T-helper 1 cell treated with Interleukin-12 subunit alpha and Interleukin-12 subunit beta and Interleukin-4 antibody, amounts not matched to agents 30 μg/mL and 1 μg/mL, for 36 hours (primary cell): Measurements from ENCODE around the gene ZNF22.
A peak's percentile ranks its signal among the peaks of the same experiment; 100 is the strongest.

Experiments
- H3K27ac Mint-ChIP-seq: one replicate; pipeline ENCODE4 v1.8.0; 2021; ENCODE audit warnings: mild to moderate bottlenecking, mixed read lengths
- H3K27me3 Mint-ChIP-seq: one replicate; pipeline ENCODE4 v1.8.0; 2021; ENCODE audit warnings: low read depth, mixed read lengths
- H3K36me3 Mint-ChIP-seq: one replicate; pipeline ENCODE4 v1.8.0; 2021; ENCODE audit warnings: low read depth, mixed read lengths
- H3K4me1 Mint-ChIP-seq: one replicate; pipeline ENCODE4 v1.8.0; 2021; ENCODE audit warnings: low read depth, mixed read lengths
- H3K4me3 Mint-ChIP-seq: one replicate; pipeline ENCODE4 v1.8.0; 2021; ENCODE audit warnings: mild to moderate bottlenecking, moderate library complexity, mixed read lengths
- H3K9me3 Mint-ChIP-seq: one replicate; pipeline ENCODE4 v1.8.0; 2021; ENCODE audit warnings: mixed read lengths

Gene ZNF22

GRCh38 chr10:44988957-44989585, 11.7 kb upstream of the ZNF22 start:
- Mint-ChIP-seq H3K4me1 (peaks cover 4% of the 10 kb centered on the region), H3K9me3 (no peaks in the 10 kb centered on the region), H3K27me3 (peaks cover 16% of the 10 kb centered on the region), H3K4me3 (no peak overlapping the region), H3K36me3 (no peaks in the 10 kb centered on the region), H3K27ac (no peak overlapping the region)

GRCh38 chr10:44989597-44990301, 11.0 kb upstream of the ZNF22 start:
- Mint-ChIP-seq H3K36me3 (no peaks in the 10 kb centered on the region), H3K27me3 (peaks cover 16% of the 10 kb centered on the region), H3K4me1 (peaks cover 5% of the 10 kb centered on the region), H3K9me3 (no peaks in the 10 kb centered on the region), H3K4me3 (no peak overlapping the region), H3K27ac (no peak overlapping the region)

GRCh38 chr10:44990302-44990655, 10.4 kb upstream of the ZNF22 start:
- H3K36me3 Mint-ChIP-seq: no peaks in the 10 kb centered on the region
- no peak overlapping the region for H3K4me3 Mint-ChIP-seq
- peaks cover 14% of the 10 kb centered on the region for H3K27me3 Mint-ChIP-seq
- no peak overlapping the region for H3K27ac Mint-ChIP-seq
- H3K9me3 Mint-ChIP-seq: no peaks in the 10 kb centered on the region
- H3K4me1 Mint-ChIP-seq: peaks cover 10% of the 10 kb centered on the region

- H3K4me1 Mint-ChIP-seq: peaks cover 17% of the 10 kb centered on the region
- H3K4me3 Mint-ChIP-seq: no peak overlapping the region
- H3K36me3 Mint-ChIP-seq: no peaks in the 10 kb centered on the region
- no peaks in the 10 kb centered on the region for H3K9me3 Mint-ChIP-seq
- peaks cover 12% of the 10 kb centered on the region for H3K27me3 Mint-ChIP-seq
- no peak overlapping the region for H3K27ac Mint-ChIP-seq
Measured at GRCh38 chr10:44990965-44991364, 9.8 kb upstream of the ZNF22 start.

GRCh38 chr10:44991571-44991970, 9.2 kb upstream of the ZNF22 start:
- Mint-ChIP-seq H3K27ac (no peak overlapping the region), H3K4me1 (peaks cover 19% of the 10 kb centered on the region), H3K27me3 (peaks cover 12% of the 10 kb centered on the region), H3K36me3 (no peaks in the 10 kb centered on the region), H3K9me3 (no peaks in the 10 kb centered on the region), H3K4me3 (no peak overlapping the region)

GRCh38 chr10:44992070-44992731, 8.5 kb upstream of the ZNF22 start:
- H3K9me3 Mint-ChIP-seq: no peaks in the 10 kb centered on the region
- H3K36me3 Mint-ChIP-seq: no peaks in the 10 kb centered on the region
- no peak overlapping the region for H3K27ac Mint-ChIP-seq
- H3K4me1 Mint-ChIP-seq: peaks cover 20% of the 10 kb centered on the region
- H3K27me3 Mint-ChIP-seq: peaks cover 12% of the 10 kb centered on the region
- H3K4me3 Mint-ChIP-seq: no peak overlapping the region

GRCh38 chr10:44992732-44993225, 7.9 kb upstream of the ZNF22 start:
- no peak overlapping the region for H3K4me3 Mint-ChIP-seq
- no peaks in the 10 kb centered on the region for H3K36me3 Mint-ChIP-seq
- H3K9me3 Mint-ChIP-seq: no peaks in the 10 kb centered on the region
- H3K27ac Mint-ChIP-seq: no peak overlapping the region
- H3K4me1 Mint-ChIP-seq: peaks cover 23% of the 10 kb centered on the region
- H3K27me3 Mint-ChIP-seq: peaks cover 13% of the 10 kb centered on the region

- peaks cover 17% of the 10 kb centered on the region for H3K27me3 Mint-ChIP-seq
- no peaks in the 10 kb centered on the region for H3K36me3 Mint-ChIP-seq
- no peaks in the 10 kb centered on the region for H3K9me3 Mint-ChIP-seq
- H3K4me3 Mint-ChIP-seq: no peak overlapping the region
- H3K4me1 Mint-ChIP-seq: peaks cover 25% of the 10 kb centered on the region
- no peak overlapping the region for H3K27ac Mint-ChIP-seq
Measured at GRCh38 chr10:44993226-44993921, 7.3 kb upstream of the ZNF22 start.

GRCh38 chr10:44993922-44994751, 6.6 kb upstream of the ZNF22 start:
- peaks cover 25% of the 10 kb centered on the region for H3K4me1 Mint-ChIP-seq
- H3K4me3 Mint-ChIP-seq: no peak overlapping the region
- H3K27me3 Mint-ChIP-seq: peaks cover 15% of the 10 kb centered on the region
- no peaks in the 10 kb centered on the region for H3K9me3 Mint-ChIP-seq
- no peak overlapping the region for H3K27ac Mint-ChIP-seq
- no peaks in the 10 kb centered on the region for H3K36me3 Mint-ChIP-seq

GRCh38 chr10:44994752-44995530, 5.8 kb upstream of the ZNF22 start:
- Mint-ChIP-seq H3K27me3 (peaks cover 12% of the 10 kb centered on the region), H3K36me3 (no peaks in the 10 kb centered on the region), H3K4me1 (peaks cover 28% of the 10 kb centered on the region), H3K4me3 (no peak overlapping the region), H3K9me3 (no peaks in the 10 kb centered on the region), H3K27ac (no peak overlapping the region)

GRCh38 chr10:44995581-44995913, 5.2 kb upstream of the ZNF22 start:
- Mint-ChIP-seq H3K4me3 (no peak overlapping the region), H3K9me3 (no peaks in the 10 kb centered on the region), H3K4me1 (peaks cover 33% of the 10 kb centered on the region), H3K27me3 (peaks cover 17% of the 10 kb centered on the region), H3K36me3 (no peaks in the 10 kb centered on the region), H3K27ac (peak overlapping the region; percentile 14)

- H3K4me3 Mint-ChIP-seq: no peak overlapping the region
Measured at GRCh38 chr10:44995914-44996669, 4.6 kb upstream of the ZNF22 start.

More at GRCh38 chr10:44995914-44996669, 4.6 kb upstream of the ZNF22 start:
- Mint-ChIP-seq H3K4me1 (peaks cover 35% of the 10 kb centered on the region), H3K27ac (peak overlapping the region; percentile 14), H3K9me3 (no peaks in the 10 kb centered on the region), H3K27me3 (peaks cover 19% of the 10 kb centered on the region), H3K36me3 (no peaks in the 10 kb centered on the region)
